Natural killer cell (primary cell): Measurements from ENCODE around the gene TACR1. TPM values are rescaled to one million over a fixed set of nuclear protein-coding genes. Genes with fewer than 3 reads are reported as not detected.

Experiments used
- ATAC-seq, 3 donors: fragments of 150-1000 bp in 2 of 3; fragments of 200-7000 bp in 1 of 3; cut with Tn5 transposase; 1 replicate in 1 of 3; 2 replicates in 2 of 3; pipeline ENCODE4 v1.10.0; 2021; ENCODE audit warnings: mild to moderate bottlenecking in 2 of 3, moderate library complexity in 2 of 3
- DNase-seq, 2 donors: peaks; one replicate each; pipeline versions ENCODE4 v3.0.0 to v3.0.0-alpha.2; 2013 to 2021; ENCODE audit warnings: mixed read lengths in 1 of 2
- H3K27ac ChIP-seq: one replicate; pipeline ENCODE4 v1.5.1; 2013; ENCODE audit warnings: mild to moderate bottlenecking, low read length
- H3K27me3 ChIP-seq: one replicate; pipeline ENCODE4 v1.6.1; 2013; ENCODE audit warnings: low read length; ENCODE audit not compliant: control insufficient read depth, insufficient read depth
- H3K36me3 ChIP-seq: one replicate; pipeline ENCODE4 v1.6.1; 2013; ENCODE audit warnings: low read length; ENCODE audit not compliant: control insufficient read depth, insufficient read depth
- H3K4me1 ChIP-seq: one replicate; pipeline ENCODE4 v1.6.1; 2013; ENCODE audit warnings: low read length; ENCODE audit not compliant: control insufficient read depth, insufficient read depth
- H3K4me3 ChIP-seq: one replicate; pipeline ENCODE4 v1.5.1; 2013; ENCODE audit warnings: low read length
- H3K9me3 ChIP-seq: one replicate; pipeline ENCODE4 v1.6.1; 2013; ENCODE audit warnings: low read length; ENCODE audit not compliant: control insufficient read depth, insufficient read depth
- H3K27ac Mint-ChIP-seq, 2 donors: one replicate each; pipeline ENCODE4 v1.8.0; 2022; ENCODE audit warnings: mild to moderate bottlenecking in 2 of 2, mixed read lengths in 2 of 2, moderate library complexity in 1 of 2
- H3K27me3 Mint-ChIP-seq, 2 donors: one replicate each; pipeline ENCODE4 v1.8.0; 2022; ENCODE audit warnings: low read depth in 2 of 2, mixed read lengths in 2 of 2
- H3K36me3 Mint-ChIP-seq: one replicate; pipeline ENCODE4 v1.8.0; 2022; ENCODE audit warnings: mixed read lengths
- H3K4me1 Mint-ChIP-seq, 2 donors: one replicate each; pipeline ENCODE4 v1.8.0; 2022; ENCODE audit warnings: mixed read lengths in 2 of 2
- H3K4me3 Mint-ChIP-seq: one replicate; pipeline ENCODE4 v1.8.0; 2022; ENCODE audit warnings: mild to moderate bottlenecking, moderate library complexity, mixed read lengths
- H3K9me3 Mint-ChIP-seq, 2 donors: one replicate each; pipeline ENCODE4 v1.8.0; 2022; ENCODE audit warnings: mixed read lengths in 2 of 2
- WGBS: methylation state at CpG from one replicate; pipeline ENCODE4 v1.1.7; 2013; ENCODE audit warnings: missing lambda C conversion rate; ENCODE audit not compliant: insufficient coverage; 5-methylcytosine and 5-hydroxymethylcytosine counted together
- intact Hi-C: fragments of 100-400 bp; cut with micrococcal nuclease; formaldehyde crosslinking; loops from one replicate; pipeline ENCODE4 v1.14.2; 2022
- total RNA-seq, 4 donors: library from RNA; stranded (reverse); fragments of 120-200 nt in 1 of 4; gene quantifications; one replicate each; pipeline versions ENCODE4 v1.2.3 to v1.2.4, GENCODE V29; 2013 to 2022
- TF ChIP-seq, protein P1 (sequence below): fragments of 200-600 bp; IDR thresholded peaks from one replicate; pipeline ENCODE4 v1.8.0; 2022; ENCODE audit warnings: antibody characterized with exemption

TACR1 gene
- total RNA-seq, 3 donors from 2014 or later (not counting 1 experiment from before 2014, with no cell fraction given), result not detected

DNA sequence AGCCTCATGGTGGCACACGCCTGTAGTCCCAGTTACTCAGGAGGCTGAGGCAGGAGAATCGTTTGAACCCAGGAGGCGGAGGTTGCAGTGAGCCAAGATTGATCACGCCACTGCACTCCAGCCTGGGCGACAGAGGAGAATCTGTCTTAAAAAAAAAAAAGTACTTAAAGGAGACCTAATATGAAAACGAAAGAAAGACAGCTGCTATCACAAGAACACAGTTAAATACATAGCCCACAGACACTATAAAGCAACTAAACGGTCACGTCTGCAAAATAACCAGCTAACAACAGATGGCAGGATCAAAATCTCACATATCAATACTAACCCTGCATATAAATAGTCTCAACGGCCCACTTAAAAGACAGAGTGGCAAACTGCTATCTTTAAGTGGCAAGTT, 43.9 kb upstream of the TACR1 start:
- no peak overlapping the region for H3K4me3 Mint-ChIP-seq
- H3K36me3 ChIP-seq, result no peaks in the 10 kb centered on the region
- TF ChIP-seq, protein P1, sequence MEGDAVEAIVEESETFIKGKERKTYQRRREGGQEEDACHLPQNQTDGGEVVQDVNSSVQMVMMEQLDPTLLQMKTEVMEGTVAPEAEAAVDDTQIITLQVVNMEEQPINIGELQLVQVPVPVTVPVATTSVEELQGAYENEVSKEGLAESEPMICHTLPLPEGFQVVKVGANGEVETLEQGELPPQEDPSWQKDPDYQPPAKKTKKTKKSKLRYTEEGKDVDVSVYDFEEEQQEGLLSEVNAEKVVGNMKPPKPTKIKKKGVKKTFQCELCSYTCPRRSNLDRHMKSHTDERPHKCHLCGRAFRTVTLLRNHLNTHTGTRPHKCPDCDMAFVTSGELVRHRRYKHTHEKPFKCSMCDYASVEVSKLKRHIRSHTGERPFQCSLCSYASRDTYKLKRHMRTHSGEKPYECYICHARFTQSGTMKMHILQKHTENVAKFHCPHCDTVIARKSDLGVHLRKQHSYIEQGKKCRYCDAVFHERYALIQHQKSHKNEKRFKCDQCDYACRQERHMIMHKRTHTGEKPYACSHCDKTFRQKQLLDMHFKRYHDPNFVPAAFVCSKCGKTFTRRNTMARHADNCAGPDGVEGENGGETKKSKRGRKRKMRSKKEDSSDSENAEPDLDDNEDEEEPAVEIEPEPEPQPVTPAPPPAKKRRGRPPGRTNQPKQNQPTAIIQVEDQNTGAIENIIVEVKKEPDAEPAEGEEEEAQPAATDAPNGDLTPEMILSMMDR, result no peak
- intact Hi-C loops, result no loop called here
- DNase-seq, result no peak
- no peaks in the 10 kb centered on the region for H3K9me3 ChIP-seq
- no peaks in the 10 kb centered on the region for H3K4me1 ChIP-seq
- H3K36me3 Mint-ChIP-seq, result no peaks in the 10 kb centered on the region
- H3K4me1 Mint-ChIP-seq, result no peaks in the 10 kb centered on the region
- 94% methylated on average over 9 of the region's 9 CpGs for WGBS
- ATAC-seq, result no peak
- no peaks in the 10 kb centered on the region for H3K27me3 Mint-ChIP-seq
- no peak overlapping the region for H3K27ac ChIP-seq
- H3K27me3 ChIP-seq, result no peaks in the 10 kb centered on the region
- peaks cover 2% of the 10 kb centered on the region in 2 donors for H3K9me3 Mint-ChIP-seq
- H3K4me3 ChIP-seq, result no peak overlapping the region
- H3K27ac Mint-ChIP-seq, result no peak overlapping the region

DNA sequence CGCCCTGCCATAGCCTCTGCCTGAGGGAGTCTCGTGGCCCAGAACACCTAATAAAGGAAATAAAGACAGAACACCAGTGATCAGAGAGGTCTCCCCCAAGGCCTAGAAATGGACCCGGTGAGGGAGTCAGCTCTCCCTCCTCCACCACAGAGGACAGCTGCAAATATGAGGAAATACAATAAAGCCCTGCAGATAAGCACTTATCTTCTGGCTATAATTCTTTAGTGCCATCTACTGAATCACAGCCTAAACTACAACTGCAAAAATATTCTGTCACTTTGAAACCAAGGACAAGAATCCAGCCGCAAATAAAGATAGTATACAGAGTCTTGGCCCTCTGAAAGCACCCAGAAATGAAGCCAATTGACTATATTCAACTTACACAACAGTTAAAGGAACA, 42.4 kb upstream of the TACR1 start:
- H3K36me3 ChIP-seq, result no peaks in the 10 kb centered on the region
- H3K4me3 ChIP-seq, result no peak overlapping the region
- H3K4me3 Mint-ChIP-seq, result no peak overlapping the region
- H3K27ac ChIP-seq, result no peak overlapping the region
- H3K9me3 ChIP-seq, result no peaks in the 10 kb centered on the region
- H3K27me3 Mint-ChIP-seq, result no peaks in the 10 kb centered on the region
- 88% methylated on average over 4 of the region's 4 CpGs for WGBS
- no peaks in the 10 kb centered on the region for H3K4me1 ChIP-seq
- intact Hi-C loops, result no loop called here
- ATAC-seq, result no peak
- peaks cover 2% of the 10 kb centered on the region in 2 donors for H3K9me3 Mint-ChIP-seq
- TF ChIP-seq, protein P1, result no peak
- H3K27ac Mint-ChIP-seq, result no peak overlapping the region
- H3K36me3 Mint-ChIP-seq, result no peaks in the 10 kb centered on the region
- H3K27me3 ChIP-seq, result no peaks in the 10 kb centered on the region
- no peak for DNase-seq
- H3K4me1 Mint-ChIP-seq, result no peaks in the 10 kb centered on the region

DNA sequence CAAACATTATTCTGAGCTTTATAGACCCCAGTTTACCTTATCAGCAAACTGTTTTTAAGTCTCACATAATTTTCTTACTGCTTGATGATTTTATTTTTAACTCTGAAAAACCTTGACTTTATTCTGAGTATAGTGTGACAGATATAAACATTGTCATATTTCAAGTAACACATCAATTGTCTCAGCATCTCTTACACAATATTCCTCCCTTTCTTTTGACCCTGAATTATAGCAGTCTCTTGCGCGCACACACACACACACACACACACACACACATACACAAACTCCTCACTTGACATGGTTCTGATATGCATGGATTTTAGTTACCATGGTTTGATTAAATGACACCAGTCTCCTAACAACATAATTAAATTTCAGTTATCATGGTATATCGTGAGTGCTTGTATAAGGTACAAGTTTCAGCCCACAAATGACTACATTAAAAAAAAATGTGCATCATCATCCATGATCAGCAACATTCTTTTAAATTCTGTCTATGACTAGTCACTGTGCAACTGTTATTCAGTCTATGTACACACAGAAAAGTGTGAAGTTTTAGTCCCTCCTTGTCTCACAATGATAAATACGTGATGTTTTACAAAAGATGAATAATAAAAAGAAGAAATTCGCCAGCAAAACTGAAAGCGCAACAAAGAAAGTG, 39.5 kb upstream of the TACR1 start:
- H3K4me1 ChIP-seq, result no peaks in the 10 kb centered on the region
- ATAC-seq (no peak), DNase-seq (no peak)
- Mint-ChIP-seq H3K9me3 (peaks cover 2% of the 10 kb centered on the region in 2 donors), H3K27ac (no peak overlapping the region), H3K4me3 (no peak overlapping the region), H3K4me1 (no peaks in the 10 kb centered on the region), H3K27me3 (no peaks in the 10 kb centered on the region), H3K36me3 (no peaks in the 10 kb centered on the region)
- no peaks in the 10 kb centered on the region for H3K27me3 ChIP-seq
- 83% methylated on average over 6 of the region's 6 CpGs for WGBS
- no peaks in the 10 kb centered on the region for H3K36me3 ChIP-seq
- TF ChIP-seq, protein P1, result no peak
- H3K9me3 ChIP-seq, result no peaks in the 10 kb centered on the region
- intact Hi-C loops, result no loop called here
- no peak overlapping the region for H3K4me3 ChIP-seq
- no peak overlapping the region for H3K27ac ChIP-seq

DNA sequence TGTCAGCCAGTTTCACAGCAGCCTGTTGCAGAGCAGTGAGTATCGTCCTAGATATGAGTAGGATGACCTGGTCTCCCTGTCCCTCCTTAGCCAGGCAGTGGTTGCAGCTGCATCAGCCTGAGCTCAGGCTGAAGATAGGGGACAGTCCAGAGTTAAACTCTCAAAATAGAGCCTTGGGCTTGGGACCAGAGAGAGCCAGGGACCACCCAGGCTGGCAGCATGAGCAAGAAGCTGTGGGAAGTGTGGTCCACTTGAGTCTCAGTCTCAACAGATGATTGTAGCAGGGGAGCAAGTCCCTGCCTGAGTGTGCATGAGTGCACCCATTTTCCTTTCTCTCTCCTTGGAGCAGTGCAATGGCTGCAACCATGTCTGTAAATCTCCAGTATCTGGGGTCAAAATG, 38.0 kb upstream of the TACR1 start:
- TF ChIP-seq, protein P1, result no peak
- H3K4me1 Mint-ChIP-seq, result no peaks in the 10 kb centered on the region
- Histone ChIP-seq H3K4me1 (no peaks in the 10 kb centered on the region), H3K9me3 (no peaks in the 10 kb centered on the region), H3K36me3 (no peaks in the 10 kb centered on the region), H3K27ac (no peak overlapping the region), H3K4me3 (no peak overlapping the region), H3K27me3 (no peaks in the 10 kb centered on the region)
- DNase-seq, result no peak
- intact Hi-C loops, result no loop called here
- H3K9me3 Mint-ChIP-seq, result peaks cover 0 to 2% of the 10 kb centered on the region in 2 donors
- H3K27me3 Mint-ChIP-seq, result no peaks in the 10 kb centered on the region
- no peaks in the 10 kb centered on the region for H3K36me3 Mint-ChIP-seq
- WGBS, result 100% methylated on average over 1 of the region's 1 CpG
- H3K27ac Mint-ChIP-seq, result no peak overlapping the region
- H3K4me3 Mint-ChIP-seq, result no peak overlapping the region
- no peak for ATAC-seq
